ENCODE measurements around the gene TIMM17A.

DNA sequence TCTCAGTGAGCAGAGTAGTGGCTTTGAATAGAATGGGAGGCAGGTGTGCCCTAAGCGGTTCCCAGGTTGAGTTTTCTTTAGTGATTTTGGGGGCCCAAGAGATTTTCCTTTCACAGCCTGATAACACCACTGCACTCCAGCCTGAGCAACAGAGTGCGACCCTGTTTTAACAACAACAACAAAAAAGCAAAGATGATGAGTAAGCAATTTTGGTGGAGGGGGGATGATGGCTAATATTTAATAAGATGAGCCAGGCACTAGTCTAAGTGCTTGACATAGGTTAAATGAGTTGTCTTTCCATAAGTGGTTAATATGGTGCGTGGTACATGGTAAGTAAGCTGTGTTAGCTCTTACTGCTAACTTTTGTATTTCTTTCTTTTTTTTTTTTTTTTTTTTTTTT lies 29.1 kb downstream of the TIMM17A start:
- TF ChIP-seq EZH2 (IDR thresholded peaks at IDR 0.05) (no peak), CTCF (IDR thresholded peaks at IDR 0.05) (no peak)

Data from neural progenitor cell (in vitro differentiated cells).